ENCODE measurements around the gene ARHGEF10L.
"Not testable (repeated sequence)": the region's sequence is repeated elsewhere in the genome, so short reads cannot be mapped to it uniquely, and the experiment has no call there.

The ARHGEF10L gene, protein sequence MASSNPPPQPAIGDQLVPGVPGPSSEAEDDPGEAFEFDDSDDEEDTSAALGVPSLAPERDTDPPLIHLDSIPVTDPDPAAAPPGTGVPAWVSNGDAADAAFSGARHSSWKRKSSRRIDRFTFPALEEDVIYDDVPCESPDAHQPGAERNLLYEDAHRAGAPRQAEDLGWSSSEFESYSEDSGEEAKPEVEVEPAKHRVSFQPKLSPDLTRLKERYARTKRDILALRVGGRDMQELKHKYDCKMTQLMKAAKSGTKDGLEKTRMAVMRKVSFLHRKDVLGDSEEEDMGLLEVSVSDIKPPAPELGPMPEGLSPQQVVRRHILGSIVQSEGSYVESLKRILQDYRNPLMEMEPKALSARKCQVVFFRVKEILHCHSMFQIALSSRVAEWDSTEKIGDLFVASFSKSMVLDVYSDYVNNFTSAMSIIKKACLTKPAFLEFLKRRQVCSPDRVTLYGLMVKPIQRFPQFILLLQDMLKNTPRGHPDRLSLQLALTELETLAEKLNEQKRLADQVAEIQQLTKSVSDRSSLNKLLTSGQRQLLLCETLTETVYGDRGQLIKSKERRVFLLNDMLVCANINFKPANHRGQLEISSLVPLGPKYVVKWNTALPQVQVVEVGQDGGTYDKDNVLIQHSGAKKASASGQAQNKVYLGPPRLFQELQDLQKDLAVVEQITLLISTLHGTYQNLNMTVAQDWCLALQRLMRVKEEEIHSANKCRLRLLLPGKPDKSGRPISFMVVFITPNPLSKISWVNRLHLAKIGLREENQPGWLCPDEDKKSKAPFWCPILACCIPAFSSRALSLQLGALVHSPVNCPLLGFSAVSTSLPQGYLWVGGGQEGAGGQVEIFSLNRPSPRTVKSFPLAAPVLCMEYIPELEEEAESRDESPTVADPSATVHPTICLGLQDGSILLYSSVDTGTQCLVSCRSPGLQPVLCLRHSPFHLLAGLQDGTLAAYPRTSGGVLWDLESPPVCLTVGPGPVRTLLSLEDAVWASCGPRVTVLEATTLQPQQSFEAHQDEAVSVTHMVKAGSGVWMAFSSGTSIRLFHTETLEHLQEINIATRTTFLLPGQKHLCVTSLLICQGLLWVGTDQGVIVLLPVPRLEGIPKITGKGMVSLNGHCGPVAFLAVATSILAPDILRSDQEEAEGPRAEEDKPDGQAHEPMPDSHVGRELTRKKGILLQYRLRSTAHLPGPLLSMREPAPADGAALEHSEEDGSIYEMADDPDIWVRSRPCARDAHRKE (N-terminal part only)

DNA sequence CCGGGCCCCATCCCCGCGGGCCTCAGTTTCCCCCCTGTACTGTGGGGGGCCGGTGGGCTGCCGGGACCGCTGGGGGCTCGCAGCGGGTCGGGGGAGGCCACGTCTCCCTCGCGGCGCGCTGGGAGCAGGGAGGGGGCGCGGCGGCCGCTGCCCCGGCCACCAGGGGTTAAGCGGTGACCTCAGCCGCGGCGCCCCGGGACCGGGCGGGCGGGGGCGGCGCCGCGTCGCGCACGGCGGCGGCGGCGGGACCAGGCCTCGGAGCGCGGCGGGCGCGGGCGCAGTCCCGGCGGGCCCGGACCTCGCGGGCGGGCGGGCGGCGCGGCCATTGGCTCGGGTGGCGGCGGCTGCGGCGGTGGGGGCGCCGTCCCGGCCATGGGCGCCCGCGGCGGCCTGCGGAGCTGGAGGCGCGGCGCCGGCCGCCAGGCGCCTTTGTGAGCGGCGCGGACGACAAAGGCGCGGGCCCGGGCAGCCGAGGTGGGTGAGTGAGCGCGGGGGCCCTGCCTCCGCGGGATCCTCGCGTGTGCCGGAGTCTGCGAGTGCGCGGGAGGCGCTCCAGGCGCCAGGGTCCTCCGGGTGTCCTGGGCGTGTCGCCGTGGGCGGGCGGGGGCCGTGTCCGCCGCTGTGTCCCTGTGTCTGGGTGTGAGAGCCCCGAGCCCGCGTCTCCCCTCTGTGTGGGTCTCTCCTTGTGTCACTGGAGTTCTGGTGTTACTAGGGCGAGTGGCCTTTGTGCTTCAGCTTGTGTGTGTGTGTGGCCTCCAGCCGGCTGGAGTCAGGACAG, at the start of gene ARHGEF10L:
Gene ARHGEF10L, plus strand, starts transcription at position 222 of the 778 bp plus-strand sequence. CDS start 40,898 bp downstream, outside the sequence.
- peak in 3 of 14 donors; percentile 38 to 63 (median 52) for DNase-seq

DNA sequence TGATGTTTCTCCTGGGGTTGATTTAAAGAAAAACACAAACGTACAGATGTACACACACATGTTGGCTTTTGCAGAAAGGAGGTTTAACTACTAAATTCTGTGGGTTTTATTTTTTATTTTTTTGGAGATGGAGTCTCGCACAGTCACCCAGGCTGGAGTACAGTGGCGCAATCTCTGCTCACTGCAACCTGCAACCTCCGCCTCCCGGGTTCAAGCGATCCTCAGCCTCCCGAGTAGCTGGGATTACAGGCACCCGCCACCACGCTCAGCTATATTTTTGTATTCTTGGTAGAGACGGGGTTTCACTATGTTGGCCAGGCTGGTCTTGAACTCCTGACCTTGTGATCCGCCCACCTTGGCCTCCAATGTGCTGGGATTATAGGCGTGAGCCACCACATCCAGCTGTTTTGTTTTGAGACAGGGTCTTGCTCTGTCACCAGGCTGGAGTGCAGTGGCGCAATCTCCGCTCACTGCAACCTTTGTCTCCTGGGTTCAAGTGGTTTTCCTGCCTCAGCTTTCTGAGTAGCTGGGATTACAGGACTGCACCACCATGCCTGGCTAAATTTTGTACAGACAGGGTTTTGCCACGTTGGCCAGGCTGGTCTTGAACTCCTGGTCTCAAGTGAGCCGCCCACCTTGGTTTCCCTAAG, 49.6 kb upstream of the ARHGEF10L start:
- not testable (repeated sequence) for DNase-seq

DNA sequence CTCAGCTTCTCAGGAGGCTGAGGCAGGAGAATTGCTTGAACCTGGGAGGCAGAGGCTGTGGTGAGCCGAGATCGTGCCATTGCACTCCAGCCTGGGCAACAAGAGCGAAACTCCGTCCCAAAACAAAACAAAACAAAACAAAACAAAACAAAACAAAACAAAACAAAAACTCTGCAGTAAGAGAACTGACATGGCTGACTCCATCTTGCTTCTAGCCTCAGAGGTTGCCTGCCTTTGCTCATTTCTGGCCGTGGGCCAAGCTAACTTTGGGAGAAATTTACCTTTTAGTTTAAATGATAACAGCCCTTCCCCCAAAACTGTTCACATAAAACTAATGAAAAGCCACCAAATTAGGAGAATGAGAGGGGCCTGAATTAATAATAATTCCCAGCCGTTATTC, 48.8 kb upstream of the ARHGEF10L start:
- not testable (repeated sequence) for DNase-seq

DNA sequence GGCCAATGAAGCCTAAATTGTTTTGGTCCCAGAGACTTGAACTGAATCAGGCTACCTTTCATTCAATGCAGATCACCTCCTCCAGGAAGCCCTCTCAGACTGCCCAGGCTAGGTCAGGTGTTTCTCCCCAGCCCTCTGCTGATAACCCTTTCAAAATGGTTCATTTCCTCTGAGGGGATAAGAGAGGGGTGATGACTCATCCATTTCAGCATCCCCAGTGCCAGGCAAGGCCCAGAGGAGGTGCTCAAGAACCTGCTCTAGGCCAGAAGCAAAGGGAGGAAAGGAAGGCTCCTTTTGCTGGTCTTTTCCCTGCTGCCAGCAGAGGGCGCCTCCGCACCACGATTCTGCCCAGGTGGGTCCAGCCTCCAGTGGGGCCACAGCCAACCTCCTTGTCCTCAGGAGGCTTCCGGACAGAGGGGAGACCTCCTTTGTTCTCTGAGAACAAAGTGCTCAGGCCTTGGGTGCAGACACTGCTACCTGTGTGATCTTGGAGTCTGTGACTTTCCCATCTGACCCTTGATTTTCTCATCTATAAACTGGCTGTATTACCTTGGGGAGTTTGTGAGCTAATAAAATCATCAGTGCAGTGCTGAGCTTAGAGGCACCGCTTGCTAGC, 45.3 kb upstream of the ARHGEF10L start:
- peak in 8 of 14 donors; percentile 4 to 58 (median 14) for DNase-seq

DNA sequence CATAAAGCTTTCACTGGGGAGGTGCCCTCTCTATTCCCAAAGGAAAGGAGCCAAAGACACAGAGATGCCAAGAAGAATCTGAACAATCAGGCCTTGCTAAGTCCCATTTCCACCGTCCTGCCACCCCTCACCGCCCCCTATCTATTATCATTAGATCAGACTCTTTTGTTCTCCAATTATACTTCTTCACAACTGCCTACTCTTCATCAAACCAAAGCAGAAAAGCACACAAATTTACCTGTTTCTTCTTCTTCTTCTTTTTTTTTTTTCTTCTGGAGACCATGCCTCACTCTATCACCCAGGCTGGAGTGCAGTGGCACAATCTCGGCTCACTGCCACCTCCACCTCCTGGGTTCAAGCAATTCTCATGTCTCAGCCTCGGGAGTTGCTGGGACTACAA, 43.1 kb upstream of the ARHGEF10L start:
- DNase-seq: no peak

DNA sequence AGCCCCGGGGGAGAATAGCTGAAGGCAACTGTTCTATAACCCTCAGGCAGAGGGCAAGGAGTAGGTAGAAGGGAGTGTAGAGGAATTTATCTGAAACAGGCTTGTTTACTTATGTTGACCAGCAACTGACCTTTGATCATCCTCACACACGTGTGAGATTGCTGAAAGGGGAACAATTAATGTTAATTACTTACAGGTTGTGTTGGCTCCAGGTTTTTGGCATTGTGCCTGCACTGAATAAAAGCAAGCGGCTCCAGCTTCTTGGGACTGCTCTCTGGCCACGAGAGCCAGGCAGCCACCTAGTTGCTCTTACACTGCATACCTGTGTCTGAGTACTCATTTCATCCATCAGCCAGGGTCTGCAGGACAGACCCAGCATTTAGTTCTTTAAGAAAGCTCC, 41.3 kb upstream of the ARHGEF10L start:
- DNase-seq: no peak

DNA sequence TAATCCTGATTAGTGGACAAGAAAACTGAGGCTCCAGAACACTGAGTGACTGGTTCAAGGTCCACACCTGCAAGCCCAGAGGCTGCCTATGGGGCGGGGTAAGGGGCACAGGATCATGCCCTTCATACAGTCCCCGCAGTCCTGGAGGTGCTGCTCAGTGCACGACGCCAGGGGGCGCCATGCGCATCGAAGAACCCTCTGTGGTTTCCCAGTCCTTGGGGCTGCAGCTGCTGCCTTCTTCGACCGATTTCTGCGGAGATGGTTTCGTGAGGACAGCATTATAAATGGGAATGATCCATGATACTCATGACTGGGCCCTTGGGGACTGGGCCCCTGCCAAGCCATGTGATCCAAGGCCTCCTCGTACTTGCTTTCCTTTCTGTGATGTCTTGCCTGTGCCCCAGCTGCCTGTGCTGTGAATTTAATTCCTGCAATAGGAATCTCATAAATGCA, 37.1 kb upstream of the ARHGEF10L start:
- peak in 13 of 14 donors; percentile 15 to 84 (median 64) for DNase-seq

DNA sequence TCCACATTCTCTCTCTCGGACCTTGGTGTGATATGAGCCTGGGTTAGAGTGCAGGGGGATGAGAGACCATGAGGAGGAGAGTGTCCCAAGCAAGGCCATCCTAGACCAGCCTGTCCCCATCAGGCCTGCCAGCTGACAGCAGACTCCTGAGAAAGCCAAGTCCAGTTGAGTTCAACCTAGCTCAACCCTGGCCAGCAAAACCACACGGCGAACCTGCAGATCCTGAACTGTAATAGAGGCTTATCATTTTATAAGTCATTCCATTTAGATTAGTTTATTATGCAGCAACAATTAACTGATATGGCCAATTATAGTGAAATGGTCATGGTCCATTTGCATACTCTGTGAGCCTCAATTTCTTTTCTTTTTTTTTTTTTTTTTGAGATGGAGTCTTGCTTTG, 36.4 kb upstream of the ARHGEF10L start:
- no peak for DNase-seq

DNA sequence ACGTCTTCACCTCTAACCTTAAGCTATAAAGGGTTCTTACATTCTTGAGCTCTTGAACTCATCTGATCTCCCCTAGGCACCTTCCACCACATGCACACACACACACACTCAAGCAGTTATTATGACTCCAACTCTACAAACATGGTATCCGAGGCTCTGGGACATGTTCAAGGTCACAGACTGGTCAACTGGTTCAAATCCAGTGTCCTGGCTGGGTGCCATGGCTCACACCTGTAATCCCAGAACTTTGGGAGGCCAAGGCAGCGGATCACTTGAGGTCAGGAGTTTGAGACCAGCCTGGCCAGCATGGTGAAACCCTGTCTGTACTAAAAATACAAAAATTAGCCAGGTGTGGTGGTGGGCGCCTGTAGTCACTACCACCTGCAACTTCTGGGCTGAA, 32.3 kb upstream of the ARHGEF10L start:
- not testable (repeated sequence) for DNase-seq

DNA sequence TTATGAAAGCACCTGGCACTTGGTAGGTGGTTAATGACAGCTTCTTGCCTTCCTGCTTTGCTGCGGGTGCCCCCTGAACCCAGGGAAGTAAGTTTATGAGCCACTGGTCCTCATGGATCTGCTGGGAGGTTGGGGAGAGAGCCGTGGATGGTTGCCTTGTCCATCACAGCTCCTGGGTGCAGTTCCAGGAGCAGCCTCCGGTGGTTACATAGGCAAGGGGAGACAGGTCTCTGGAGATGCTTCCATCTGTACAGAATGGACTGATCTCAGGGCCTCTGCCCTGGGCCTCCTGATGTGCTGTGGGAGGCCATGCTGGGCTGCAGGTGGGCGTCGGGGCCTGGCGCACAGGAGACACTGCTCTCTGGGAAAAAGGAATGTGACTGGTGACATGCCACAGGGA, 31.6 kb upstream of the ARHGEF10L start:
- DNase-seq: no peak

DNA sequence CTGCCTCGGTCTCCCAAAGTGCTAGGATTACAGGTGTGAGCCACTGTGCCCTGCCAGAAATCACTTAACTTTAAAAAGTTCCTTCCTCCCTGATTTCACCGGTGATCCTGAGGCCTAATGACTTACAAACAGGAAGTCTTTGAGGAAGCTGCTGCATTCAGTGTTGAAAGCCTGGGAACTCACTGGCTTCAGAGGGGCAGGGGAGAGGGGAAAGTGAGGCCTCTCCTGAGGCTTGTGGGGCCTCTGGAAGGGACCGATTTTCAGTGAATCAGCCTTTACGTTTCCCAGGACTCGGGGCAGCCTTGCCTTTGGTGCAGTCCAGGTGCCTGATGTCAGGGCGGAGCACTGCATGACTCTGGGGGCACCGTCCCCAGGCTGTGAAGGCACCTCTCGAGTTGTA, 30.1 kb upstream of the ARHGEF10L start:
- DNase-seq: no peak

DNA sequence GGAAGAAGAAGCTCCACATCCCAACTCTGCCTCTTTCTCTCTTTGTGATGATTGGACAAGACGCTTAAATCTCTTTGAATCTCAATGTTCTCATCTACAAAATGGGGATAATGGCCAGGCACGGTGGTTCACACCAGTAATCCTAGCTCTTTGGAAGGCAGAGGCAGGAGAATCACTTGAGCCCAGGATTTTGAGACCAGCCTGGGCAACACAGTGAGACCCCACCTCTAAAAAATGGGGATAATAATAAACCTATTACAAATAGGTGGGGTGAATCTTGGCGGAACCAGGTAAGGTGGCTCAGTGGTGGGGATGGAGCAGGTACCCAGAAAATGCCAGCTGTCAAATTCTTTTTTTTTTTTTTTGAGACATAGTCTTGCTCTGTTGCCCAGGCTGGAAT, 29.4 kb upstream of the ARHGEF10L start:
- no peak for DNase-seq

DNA sequence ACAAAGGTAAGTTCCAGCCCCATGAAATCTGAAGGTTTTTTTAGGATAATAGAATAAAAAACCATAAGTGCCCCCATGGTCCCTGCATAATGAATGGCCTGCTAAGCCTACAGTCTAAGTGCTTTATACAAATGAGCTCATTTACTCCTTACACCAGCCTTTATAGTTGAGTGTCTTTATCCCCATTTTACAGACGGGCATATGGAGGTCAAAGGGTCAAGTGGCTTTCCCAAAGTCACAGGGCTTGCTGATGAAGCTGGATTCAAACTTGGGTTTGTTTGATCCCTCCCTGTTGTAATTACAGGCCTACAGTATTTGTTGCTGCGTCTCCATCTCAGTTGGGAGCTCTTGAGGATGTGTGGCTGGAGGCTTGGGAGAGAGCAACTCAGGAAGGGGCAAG, 28.3 kb upstream of the ARHGEF10L start:
- DNase-seq: no peak

DNA sequence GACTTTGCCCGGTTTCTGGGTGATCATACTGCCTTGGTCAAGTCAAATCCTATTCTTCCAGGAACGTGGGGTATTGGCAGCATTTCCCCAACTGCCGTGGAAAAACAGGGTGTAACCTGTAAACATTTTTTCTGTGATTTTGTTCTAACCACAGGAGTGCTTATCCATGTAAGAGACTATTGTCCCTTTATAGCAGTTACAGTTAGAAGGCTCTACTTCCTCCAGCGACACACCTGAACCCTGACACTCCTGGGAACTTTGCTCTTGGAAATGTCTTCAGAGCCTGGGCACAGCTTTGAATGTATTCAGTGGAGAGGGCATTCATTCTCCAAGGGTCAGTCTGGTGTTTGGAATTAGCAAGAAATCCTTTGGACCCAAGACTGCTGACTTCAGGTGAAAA, 26.4 kb upstream of the ARHGEF10L start:
- no peak for DNase-seq

DNA sequence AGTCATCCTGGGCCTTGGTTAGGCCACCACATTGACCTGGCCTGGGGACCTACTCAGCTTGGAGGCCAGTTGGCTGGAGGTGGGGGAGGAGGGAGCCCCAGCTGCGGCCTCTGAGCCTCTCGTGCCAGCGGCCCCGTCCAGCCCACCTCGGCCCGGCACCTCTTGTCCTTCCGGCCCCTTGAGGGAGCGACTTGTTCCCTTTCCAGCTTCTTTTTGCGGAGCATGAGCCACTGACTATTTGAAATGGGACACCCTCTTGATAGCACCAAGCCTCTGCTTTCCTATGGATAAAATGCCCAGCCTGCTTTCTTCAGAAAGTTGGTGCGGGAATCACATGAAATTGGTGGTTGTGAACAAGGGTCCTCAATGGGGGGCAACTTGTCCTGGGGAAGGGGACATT, 24.7 kb upstream of the ARHGEF10L start:
- DNase-seq: no peak

DNA sequence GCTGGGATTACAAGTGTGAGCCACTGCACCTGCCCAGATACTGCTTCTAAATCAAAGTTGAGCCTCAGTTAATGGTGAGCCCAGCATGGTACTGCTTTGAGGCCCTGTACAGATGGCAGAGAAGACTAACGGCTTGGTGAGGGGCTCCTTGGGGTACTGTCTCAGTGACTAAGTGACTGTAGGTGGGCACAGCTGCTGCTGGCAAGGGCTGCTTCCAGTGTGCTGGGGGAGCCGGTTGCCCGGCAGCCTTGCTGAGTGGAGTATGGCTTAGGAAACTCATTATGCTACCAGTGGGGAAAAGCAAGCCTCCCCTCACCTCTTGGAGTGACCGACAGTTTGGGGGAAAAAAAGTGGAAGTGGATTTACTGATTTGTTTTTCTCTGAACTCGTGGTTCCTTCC, 23.6 kb upstream of the ARHGEF10L start:
- no peak for DNase-seq

DNA sequence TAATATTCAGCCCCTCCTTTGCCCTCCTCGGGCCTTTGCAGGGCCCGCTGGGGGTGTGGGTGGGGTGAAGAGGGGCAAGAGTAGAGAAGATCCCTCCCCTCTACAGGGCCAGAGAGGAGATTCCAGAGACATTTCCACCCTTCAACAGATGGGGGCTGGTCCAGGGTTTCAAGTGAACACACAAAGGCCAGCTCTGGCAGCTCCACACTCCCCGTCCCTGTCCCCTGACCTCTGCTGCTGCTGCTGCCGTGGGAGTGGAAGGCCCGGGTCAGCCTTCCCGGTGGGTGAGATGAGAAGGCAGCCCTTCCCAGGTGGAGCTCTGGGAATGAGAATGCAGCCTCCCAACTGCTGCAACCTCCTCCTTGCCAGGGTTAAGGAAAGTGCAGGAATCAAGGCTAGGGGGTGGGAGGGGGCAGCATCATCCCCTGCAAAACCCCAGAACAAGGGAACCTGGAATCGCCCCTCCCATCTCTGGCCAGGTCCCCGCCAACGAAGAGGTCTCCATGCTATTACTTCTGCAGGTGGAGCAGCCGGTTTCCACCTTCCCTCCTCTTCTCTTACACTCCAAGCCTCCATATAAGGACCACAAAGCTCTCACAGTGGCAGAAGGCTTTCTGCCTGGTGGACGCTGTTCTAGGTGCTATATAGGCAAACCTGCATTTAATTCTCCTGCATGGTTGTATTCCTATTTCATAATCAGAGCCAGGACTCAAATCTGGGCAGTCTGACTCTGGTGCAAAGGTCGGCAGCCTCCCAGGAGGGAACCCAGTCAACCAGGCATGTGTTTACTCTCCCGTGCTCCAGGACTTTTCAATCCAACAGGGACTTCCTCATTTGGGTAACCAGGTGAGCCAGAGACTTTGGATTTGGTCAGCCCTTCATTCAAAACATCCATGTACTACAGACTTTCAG, 22.9 kb upstream of the ARHGEF10L start:
- no peak for DNase-seq

DNA sequence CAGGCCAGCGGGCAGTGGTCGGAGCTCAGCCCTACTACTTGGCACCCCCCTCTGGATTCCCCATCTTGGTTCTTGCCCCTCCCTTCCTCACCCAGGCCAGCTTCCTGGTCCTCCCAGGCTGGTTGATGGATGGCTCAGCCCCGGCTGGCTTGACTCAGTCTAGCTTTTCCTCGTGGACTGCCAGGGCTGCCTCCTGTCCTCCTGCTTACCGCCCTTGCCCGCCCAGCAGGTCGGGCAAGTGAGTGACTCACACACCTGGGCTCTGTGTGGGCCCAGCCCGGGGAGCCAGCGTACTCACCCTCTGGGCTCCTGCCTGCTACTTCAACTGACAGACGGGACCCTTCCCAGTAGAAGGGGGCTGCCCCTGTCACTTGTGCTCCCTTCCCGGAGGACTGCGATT, 19.5 kb upstream of the ARHGEF10L start:
- no peak for DNase-seq

DNA sequence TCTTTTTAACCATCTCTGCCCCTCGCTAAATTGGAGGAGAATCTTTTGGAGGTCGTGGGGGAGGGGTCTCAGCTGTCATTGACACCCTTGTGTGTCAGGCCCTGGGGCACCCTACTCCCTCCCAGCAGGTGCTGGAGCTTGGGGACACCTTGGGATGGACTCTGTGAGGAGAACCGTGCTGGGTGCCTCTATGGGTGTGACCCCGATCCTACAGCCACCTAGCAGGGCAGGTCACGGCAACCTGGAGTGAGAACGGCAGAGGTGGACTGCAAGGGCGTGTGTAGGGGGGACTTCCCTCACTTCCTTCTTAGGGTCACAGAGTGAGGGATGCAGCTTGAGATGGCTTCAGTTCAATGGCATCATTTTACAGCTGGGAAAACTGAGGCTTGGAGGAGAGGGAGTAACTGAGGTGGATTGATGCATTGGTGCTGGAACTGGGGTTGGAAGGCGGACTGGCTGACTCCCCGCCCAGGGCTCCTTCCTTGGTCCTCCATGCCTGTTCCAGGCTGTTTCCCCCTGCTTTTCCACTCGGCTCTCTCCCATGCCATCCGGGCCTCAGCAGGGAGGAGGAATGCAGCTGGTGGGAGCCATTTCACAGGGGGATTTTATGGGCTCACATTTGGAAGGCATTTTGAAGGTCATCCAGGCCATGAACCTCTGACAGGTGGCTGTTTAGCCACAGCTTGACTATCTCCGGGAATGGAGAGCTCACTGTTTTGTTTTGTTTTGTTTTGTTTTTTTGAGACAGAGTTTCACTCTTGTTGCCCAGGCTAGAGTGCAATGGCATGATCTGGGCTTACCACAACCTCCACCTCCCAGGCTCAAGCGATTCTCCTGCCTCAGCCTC, 18.8 kb upstream of the ARHGEF10L start:
- DNase-seq: no peak
